ENCODE results near the gene COX6B2.

DNA sequence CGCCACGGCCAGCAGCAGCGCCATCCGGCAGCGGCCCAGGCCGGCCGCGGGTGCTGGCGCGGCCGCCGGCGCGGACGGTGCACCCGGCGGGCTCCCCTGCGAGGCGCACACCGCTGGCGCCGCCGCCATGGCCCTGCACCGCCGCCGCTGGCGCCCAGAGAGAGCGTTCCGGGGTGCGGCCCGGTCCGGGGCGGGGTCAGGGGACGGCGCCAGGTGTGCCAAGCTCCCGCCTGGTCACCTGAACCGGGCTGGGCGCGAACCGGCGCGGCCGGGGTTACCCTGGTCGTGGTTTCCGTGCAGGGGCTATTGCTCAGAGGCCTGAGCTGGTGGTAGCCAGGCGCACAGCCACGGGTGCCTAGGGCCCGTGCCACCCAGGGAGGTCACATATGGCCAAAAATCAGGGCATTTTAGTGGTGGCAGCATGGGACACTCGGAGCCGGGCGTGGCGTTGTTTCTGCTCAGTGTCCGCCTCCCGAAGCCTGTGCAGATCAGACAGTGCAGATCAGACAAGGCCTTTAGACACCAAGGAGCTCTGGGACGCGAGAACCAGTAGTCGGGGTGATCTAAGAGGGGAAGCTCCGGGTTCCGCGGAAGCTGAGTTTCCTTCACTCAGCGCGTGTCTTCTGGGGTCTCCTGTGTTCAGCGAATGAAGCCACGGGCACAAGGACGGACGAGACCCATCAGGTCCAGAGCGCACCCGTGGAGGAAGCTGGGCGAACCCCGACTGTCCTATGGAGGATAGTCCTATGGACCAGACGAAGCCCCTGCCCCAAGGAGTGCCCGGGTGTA, 29.8 kb upstream of the COX6B2 start, which contains the start of gene TMEM238:
- TF ChIP-seq POLR2AphosphoS5 (IDR thresholded peaks at IDR 0.05; ENCODE audit: borderline replicate concordance, low read depth, low read length) (no peak), EZH2 (IDR thresholded peaks at IDR 0.05) (no peak), FOXP2 (optimal IDR thresholded peaks at IDR 0.05; ENCODE audit: control extremely low read depth, extremely low read length, insufficient read depth) (no peak)

Measured in SK-N-MC (cell line).